Hepatocyte (in vitro differentiated cells): Measurements from ENCODE around the gene NTHL1. TPM values are rescaled to one million over a fixed set of nuclear protein-coding genes. Genes with fewer than 3 reads are reported as not detected.
"Not testable (repeated sequence)": the region's sequence is repeated elsewhere in the genome, so short reads cannot be mapped to it uniquely, and the experiment has no call there.

Source experiments
- DNase-seq: peaks from one replicate; pipeline ENCODE4 v3.0.0-alpha.2; 2016; ENCODE audit warnings: low spot score
- H2AFZ ChIP-seq: fragments of 200-600 bp; sonication (generic); 2 replicates; pipeline ENCODE4 v1.6.0; 2016; ENCODE audit warnings: antibody characterized with exemption, mild to moderate bottlenecking
- H3K27ac ChIP-seq: fragments of 200-600 bp; sonication (generic); 2 replicates; pipeline ENCODE4 v1.5.1; 2016; ENCODE audit warnings: mild to moderate bottlenecking
- H3K27me3 ChIP-seq: fragments of 200-600 bp; sonication (generic); 2 replicates; pipeline ENCODE4 v1.6.1; 2016
- H3K36me3 ChIP-seq: fragments of 200-600 bp; sonication (generic); replicated peaks from 2 replicates; pipeline ENCODE4 v1.5.1; 2016; ENCODE audit warnings: low read depth; ENCODE audit not compliant: insufficient read depth
- H3K4me1 ChIP-seq: fragments of 200-600 bp; sonication (generic); 2 replicates; pipeline ENCODE4 v1.5.1; 2016; ENCODE audit warnings: mild to moderate bottlenecking, moderate library complexity; ENCODE audit not compliant: insufficient read depth
- H3K4me2 ChIP-seq: fragments of 200-600 bp; sonication (generic); 2 replicates; pipeline ENCODE4 v1.6.0; 2016
- H3K4me3 ChIP-seq: fragments of 200-600 bp; sonication (generic); 2 replicates; pipeline ENCODE4 v1.5.1; 2016; ENCODE audit warnings: mild to moderate bottlenecking
- H3K79me2 ChIP-seq: fragments of 200-600 bp; sonication (generic); 2 replicates; pipeline ENCODE4 v1.6.0; 2017; ENCODE audit warnings: mild to moderate bottlenecking
- H3K9me2 ChIP-seq: fragments of 200-600 bp; sonication (generic); replicated peaks from 2 replicates; pipeline ENCODE4 v1.6.0; 2017; ENCODE audit warnings: mild to moderate bottlenecking; ENCODE audit not compliant: insufficient read depth
- H3K9me3 ChIP-seq: fragments of 200-600 bp; sonication (generic); 2 replicates; pipeline ENCODE4 v1.5.1; 2016; ENCODE audit warnings: low read depth, mild to moderate bottlenecking
- H4K20me1 ChIP-seq: fragments of 200-600 bp; sonication (generic); 2 replicates; pipeline ENCODE4 v1.6.0; 2016; ENCODE audit warnings: mild to moderate bottlenecking; ENCODE audit not compliant: insufficient read depth, poor library complexity, severe bottlenecking
- EZH2 ChIP-seq: fragments of 200-600 bp; sonication (generic); IDR thresholded peaks from 2 replicates; pipeline ENCODE4 v1.6.1; 2016; ENCODE audit warnings: antibody characterized with exemption, mild to moderate bottlenecking, borderline replicate concordance
- EZH2phosphoT487 ChIP-seq: fragments of 200-600 bp; sonication (generic); IDR thresholded peaks from one replicate; pipeline ENCODE4 v1.6.1; 2018; ENCODE audit warnings: antibody characterized with exemption, mild to moderate bottlenecking, low read depth, moderate library complexity; ENCODE audit not compliant: unreplicated experiment, severe bottlenecking
- WGBS: methylation state at CpG from one replicate; pipeline ENCODE4 v1.1.6; 2016; ENCODE audit warnings: low lambda C conversion rate; ENCODE audit errors: missing lambda C conversion rate; 5-methylcytosine and 5-hydroxymethylcytosine counted together
- polyA plus RNA-seq: library from polyadenylated mRNA; unstranded; fragments of >200 nt; fragmentation: Nextera tagmentation; extraction: Ambion mirVana; gene quantifications from 2 replicates; pipeline ENCODE4 v1.2.1, GENCODE V29; 2016
- total RNA-seq: library from RNA; depleted of rRNA; stranded (reverse); fragments of >200 nt; gene quantifications from 2 replicates; pipeline ENCODE4 v1.2.3, GENCODE V29; 2014
- TF ChIP-seq, protein P1 (sequence below): fragments of 200-600 bp; sonication (generic); IDR thresholded peaks from 2 replicates; pipeline ENCODE4 v1.5.1; 2016; ENCODE audit warnings: antibody characterized with exemption, mild to moderate bottlenecking; ENCODE audit not compliant: poor library complexity

Gene NTHL1
- total and polyA plus RNA-seq, 2 experiments from 2014 or later: 19.6 to 28.5 TPM

GRCh38 chr16:2015947-2016208, 31.8 kb downstream of the NTHL1 start:
- no peak overlapping the region for H3K4me3 ChIP-seq
- H3K4me2 ChIP-seq: no peak overlapping the region
- peaks cover 21% of the 10 kb centered on the region for H3K27me3 ChIP-seq
- no peaks in the 10 kb centered on the region for H4K20me1 ChIP-seq
- no peak for TF ChIP-seq EZH2phosphoT487
- no peak for TF ChIP-seq EZH2
- TF ChIP-seq, protein P1, sequence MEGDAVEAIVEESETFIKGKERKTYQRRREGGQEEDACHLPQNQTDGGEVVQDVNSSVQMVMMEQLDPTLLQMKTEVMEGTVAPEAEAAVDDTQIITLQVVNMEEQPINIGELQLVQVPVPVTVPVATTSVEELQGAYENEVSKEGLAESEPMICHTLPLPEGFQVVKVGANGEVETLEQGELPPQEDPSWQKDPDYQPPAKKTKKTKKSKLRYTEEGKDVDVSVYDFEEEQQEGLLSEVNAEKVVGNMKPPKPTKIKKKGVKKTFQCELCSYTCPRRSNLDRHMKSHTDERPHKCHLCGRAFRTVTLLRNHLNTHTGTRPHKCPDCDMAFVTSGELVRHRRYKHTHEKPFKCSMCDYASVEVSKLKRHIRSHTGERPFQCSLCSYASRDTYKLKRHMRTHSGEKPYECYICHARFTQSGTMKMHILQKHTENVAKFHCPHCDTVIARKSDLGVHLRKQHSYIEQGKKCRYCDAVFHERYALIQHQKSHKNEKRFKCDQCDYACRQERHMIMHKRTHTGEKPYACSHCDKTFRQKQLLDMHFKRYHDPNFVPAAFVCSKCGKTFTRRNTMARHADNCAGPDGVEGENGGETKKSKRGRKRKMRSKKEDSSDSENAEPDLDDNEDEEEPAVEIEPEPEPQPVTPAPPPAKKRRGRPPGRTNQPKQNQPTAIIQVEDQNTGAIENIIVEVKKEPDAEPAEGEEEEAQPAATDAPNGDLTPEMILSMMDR: no peak
- 84% methylated on average over 7 of the region's 7 CpGs for WGBS
- no peak for DNase-seq
- H2AFZ ChIP-seq: no peak overlapping the region
- no peaks in the 10 kb centered on the region for H3K36me3 ChIP-seq
- H3K9me3 ChIP-seq: no peaks in the 10 kb centered on the region
- H3K79me2 ChIP-seq: no peaks in the 10 kb centered on the region
- H3K27ac ChIP-seq: peak overlapping the region; percentile 85
- H3K9me2 ChIP-seq: no peaks in the 10 kb centered on the region
- H3K4me1 ChIP-seq: peaks cover 17% of the 10 kb centered on the region

DNA sequence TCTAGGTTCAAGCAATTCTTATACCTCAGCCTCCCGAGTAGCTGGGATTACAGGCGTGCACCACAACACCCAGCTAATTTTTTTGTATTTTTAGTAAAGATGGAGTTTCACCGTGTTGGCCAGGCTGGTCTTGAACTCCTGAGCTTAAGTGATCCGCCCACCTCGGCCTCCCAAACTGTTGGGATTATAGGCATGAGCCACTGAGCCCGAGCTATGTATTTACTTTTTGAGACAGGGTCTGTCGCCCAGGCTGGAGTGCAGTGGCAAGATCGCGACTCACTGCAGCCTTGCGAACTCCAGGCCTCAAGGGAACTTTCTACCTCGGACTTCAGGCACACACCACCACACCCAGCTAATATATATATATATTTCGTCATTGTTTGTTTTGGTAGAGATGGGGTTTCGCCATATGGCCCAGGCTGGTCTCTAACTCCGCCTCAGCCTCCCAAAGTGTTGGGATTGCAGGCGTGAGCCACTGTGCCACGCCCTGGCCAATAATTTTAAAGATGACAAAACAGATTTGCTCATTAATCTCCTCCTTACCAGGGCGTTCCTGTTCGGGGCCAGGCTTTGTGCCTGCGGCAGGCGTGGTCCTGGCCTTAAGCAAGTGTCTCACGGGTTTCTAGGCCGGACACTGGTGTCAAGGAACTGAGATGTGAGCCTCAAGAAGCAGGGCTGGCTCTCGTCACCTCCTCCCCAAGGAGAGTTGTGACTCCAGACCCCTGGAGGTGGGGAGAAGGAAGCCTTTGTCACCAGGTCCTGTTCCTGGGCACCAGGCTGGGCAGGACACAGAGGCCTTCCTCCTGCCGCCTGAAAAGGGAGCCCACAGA, 32.3 kb downstream of the NTHL1 start:
- Histone ChIP-seq H3K36me3 (no peaks in the 10 kb centered on the region), H3K9me3 (no peaks in the 10 kb centered on the region), H3K27me3 (peaks cover 17% of the 10 kb centered on the region), H3K4me1 (peaks cover 18% of the 10 kb centered on the region), H3K79me2 (peaks cover 5% of the 10 kb centered on the region), H3K27ac (peak overlapping the region; percentile 85), H4K20me1 (no peaks in the 10 kb centered on the region), H3K4me3 (no peak overlapping the region), H2AFZ (no peak overlapping the region), H3K9me2 (no peaks in the 10 kb centered on the region), H3K4me2 (no peak overlapping the region)
- no peak for TF ChIP-seq EZH2phosphoT487
- TF ChIP-seq EZH2: no peak
- TF ChIP-seq, protein P1: no peak
- peak; percentile 63 for DNase-seq
- WGBS: 69% methylated on average over 24 of the region's 24 CpGs

GRCh38 chr16:2013527-2013926, 34.1 kb downstream of the NTHL1 start:
- Histone ChIP-seq H3K4me2 (no peak overlapping the region), H3K79me2 (peaks cover 14% of the 10 kb centered on the region), H3K36me3 (no peaks in the 10 kb centered on the region), H4K20me1 (peaks cover 7% of the 10 kb centered on the region), H3K27me3 (no peaks in the 10 kb centered on the region), H3K9me3 (no peaks in the 10 kb centered on the region), H3K9me2 (no peaks in the 10 kb centered on the region), H3K4me1 (peaks cover 19% of the 10 kb centered on the region), H3K27ac (no peak overlapping the region), H3K4me3 (no peak overlapping the region), H2AFZ (no peak overlapping the region)
- 96% methylated on average over 15 of the region's 15 CpGs for WGBS
- TF ChIP-seq EZH2phosphoT487: no peak
- TF ChIP-seq, protein P1: no peak
- TF ChIP-seq EZH2: no peak
- DNase-seq: no peak

- not testable (repeated sequence) for DNase-seq, H3K27ac ChIP-seq, H3K9me2 ChIP-seq, H3K4me3 ChIP-seq, H3K9me3 ChIP-seq, H3K4me2 ChIP-seq, H3K36me3 ChIP-seq, H2AFZ ChIP-seq, H3K27me3 ChIP-seq
- H3K79me2 ChIP-seq: peaks cover 32% of the 10 kb centered on the region
- peaks cover 25% of the 10 kb centered on the region for H4K20me1 ChIP-seq
- peaks cover 33% of the 10 kb centered on the region for H3K4me1 ChIP-seq
- WGBS: 91% methylated on average over 9 of the region's 9 CpGs
These were observed 35.9 kb downstream of the NTHL1 start for GRCh38 chr16:2011726-2012125.
